ENCODE results near the gene MOB2.
"Not testable (repeated sequence)": the region's sequence is repeated elsewhere in the genome, so short reads cannot be mapped to it uniquely, and the experiment has no call there.

MOB2 gene

DNA sequence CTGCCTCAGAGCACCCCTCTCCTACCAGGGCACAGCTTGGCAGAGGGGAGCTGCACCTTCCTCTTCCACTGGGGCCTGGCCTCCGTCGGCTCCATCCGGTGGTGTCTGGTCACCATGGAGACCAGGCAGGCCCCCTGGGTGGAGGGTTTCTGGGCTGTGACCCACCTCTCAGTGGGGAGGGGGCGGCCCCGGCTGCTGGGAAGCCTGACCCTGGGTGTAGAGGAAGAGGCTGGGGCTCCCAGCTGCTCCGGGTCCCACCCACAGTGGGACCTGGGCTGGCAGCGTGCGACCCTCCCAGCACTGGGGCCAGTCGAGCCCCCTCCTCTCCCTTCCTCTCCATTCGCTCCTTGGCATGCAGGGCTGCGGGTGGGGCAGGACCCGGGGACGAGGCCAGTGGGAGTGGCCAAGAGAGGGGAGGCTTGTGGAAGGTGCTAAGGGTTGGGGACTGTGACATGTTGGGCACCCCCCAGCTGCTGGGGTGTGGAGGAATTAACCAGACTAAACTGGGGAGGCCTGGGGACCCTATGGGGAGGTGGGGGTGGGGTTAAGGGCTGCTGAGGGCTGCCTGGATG is 50.0 kb downstream of the MOB2 start:
- Histone ChIP-seq H3K4me1 (ENCODE audit: insufficient read depth, low read length) (no peaks in the 10 kb centered on the region), H4K20me1 (ENCODE audit: insufficient read depth, low read length) (peaks cover 12% of the 10 kb centered on the region; the same call in 1 of the 2 replicates), H3K36me3 (ENCODE audit: insufficient read depth, low read length) (no peaks in the 10 kb centered on the region), H3K4me3 (ENCODE audit: low read depth in 1 of 2, low read length in 2 of 2) (no peak overlapping the region), H3K9me3 (ENCODE audit: insufficient read depth, low read length, severe bottlenecking) (no peaks in the 10 kb centered on the region), H3K79me2 (ENCODE audit: insufficient read depth, low read length) (no peaks in the 10 kb centered on the region), H3K27me3 (ENCODE audit: insufficient read depth, low read length, poor library complexity) (no peaks in the 10 kb centered on the region), H3K27ac (ENCODE audit: low read length) (no peak overlapping the region), H3K9ac (ENCODE audit: low read depth, low read length) (no peak overlapping the region), H2AFZ (ENCODE audit: low read depth, low read length) (no peak overlapping the region), H3K4me2 (ENCODE audit: insufficient read depth, low read length) (no peak overlapping the region)
- DNase-seq (no peak), ATAC-seq (ENCODE audit: insufficient read depth, low read depth) (no peak)
- TF ChIP-seq EZH2 (IDR thresholded peaks at IDR 0.05; ENCODE audit: borderline replicate concordance, low read depth, low read length, severe bottlenecking) (no peak), CTCF (IDR thresholded peaks at IDR 0.05; ENCODE audit: borderline replicate concordance, extremely low read depth, low read length, poor library complexity, severe bottlenecking) (no peak)

DNA sequence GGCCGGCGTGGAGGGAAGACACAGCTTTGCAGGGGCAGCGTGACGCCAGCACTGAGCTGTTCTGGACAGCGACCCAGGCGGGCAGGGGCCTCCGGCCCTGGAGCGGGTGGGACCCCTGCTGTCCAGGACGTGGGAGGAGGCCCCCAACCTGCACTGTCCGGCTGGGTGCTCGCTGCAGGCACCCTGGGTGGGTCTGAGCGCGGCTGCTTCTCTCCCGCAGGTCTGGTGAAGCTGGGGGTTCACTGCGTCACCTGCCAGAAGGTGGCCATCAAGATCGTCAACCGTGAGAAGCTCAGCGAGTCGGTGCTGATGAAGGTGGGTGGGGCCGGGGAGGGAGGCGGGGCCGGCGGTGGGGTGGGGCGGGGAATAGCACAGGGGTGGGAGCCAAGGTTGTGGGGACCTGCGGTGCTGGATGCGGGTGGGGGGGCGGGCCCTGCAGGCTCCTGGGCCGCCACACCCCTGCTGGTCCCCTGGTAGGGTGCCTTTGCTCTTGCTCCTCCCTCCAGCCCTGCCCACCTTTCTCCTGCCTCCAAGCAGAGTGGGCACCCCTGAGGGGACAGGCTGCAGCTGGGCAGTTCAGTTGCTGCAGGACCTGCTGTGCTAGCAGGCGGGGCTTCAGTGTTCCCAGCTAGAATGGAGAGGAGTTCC is 50.6 kb downstream of the MOB2 start:
- H3K27me3 ChIP-seq (ENCODE audit: insufficient read depth, low read length, poor library complexity) = no peaks in the 10 kb centered on the region
- H3K79me2 ChIP-seq (ENCODE audit: insufficient read depth, low read length) = no peaks in the 10 kb centered on the region
- TF ChIP-seq EZH2 (IDR thresholded peaks at IDR 0.05; ENCODE audit: borderline replicate concordance, low read depth, low read length, severe bottlenecking) (no peak), CTCF (IDR thresholded peaks at IDR 0.05; ENCODE audit: borderline replicate concordance, extremely low read depth, low read length, poor library complexity, severe bottlenecking) (no peak)
- no peak overlapping the region for H3K9ac ChIP-seq (ENCODE audit: low read depth, low read length)
- DNase-seq (no peak), ATAC-seq (ENCODE audit: insufficient read depth, low read depth) (no peak)
- no peaks in the 10 kb centered on the region for H3K4me1 ChIP-seq (ENCODE audit: insufficient read depth, low read length)
- H2AFZ ChIP-seq (ENCODE audit: low read depth, low read length) = no peak overlapping the region
- H3K4me3 ChIP-seq (ENCODE audit: low read depth in 1 of 2, low read length in 2 of 2) = no peak overlapping the region
- H3K4me2 ChIP-seq (ENCODE audit: insufficient read depth, low read length) = no peak overlapping the region
- H3K9me3 ChIP-seq (ENCODE audit: insufficient read depth, low read length, severe bottlenecking) = no peaks in the 10 kb centered on the region
- peaks cover 12% of the 10 kb centered on the region; the same call in 1 of the 2 replicates for H4K20me1 ChIP-seq (ENCODE audit: insufficient read depth, low read length)
- no peaks in the 10 kb centered on the region for H3K36me3 ChIP-seq (ENCODE audit: insufficient read depth, low read length)
- H3K27ac ChIP-seq (ENCODE audit: low read length) = no peak overlapping the region

- H3K36me3 ChIP-seq (ENCODE audit: insufficient read depth, low read length); H3K27me3 ChIP-seq (ENCODE audit: insufficient read depth, low read length, poor library complexity); H3K27ac ChIP-seq (ENCODE audit: low read length); DNase-seq; H3K4me3 ChIP-seq (ENCODE audit: low read depth in 1 of 2, low read length in 2 of 2); H3K9me3 ChIP-seq (ENCODE audit: insufficient read depth, low read length, severe bottlenecking); ATAC-seq (ENCODE audit: insufficient read depth, low read depth); H3K9ac ChIP-seq (ENCODE audit: low read depth, low read length); H3K4me2 ChIP-seq (ENCODE audit: insufficient read depth, low read length); H2AFZ ChIP-seq (ENCODE audit: low read depth, low read length); H3K79me2 ChIP-seq (ENCODE audit: insufficient read depth, low read length); H3K4me1 ChIP-seq (ENCODE audit: insufficient read depth, low read length): not testable (repeated sequence)
- H4K20me1 ChIP-seq (ENCODE audit: insufficient read depth, low read length) = peaks cover 12% of the 10 kb centered on the region; the same call in 1 of the 2 replicates
Observed at GRCh38 chr11:1435479-1435819, 51.1 kb downstream of the MOB2 start.

DNA sequence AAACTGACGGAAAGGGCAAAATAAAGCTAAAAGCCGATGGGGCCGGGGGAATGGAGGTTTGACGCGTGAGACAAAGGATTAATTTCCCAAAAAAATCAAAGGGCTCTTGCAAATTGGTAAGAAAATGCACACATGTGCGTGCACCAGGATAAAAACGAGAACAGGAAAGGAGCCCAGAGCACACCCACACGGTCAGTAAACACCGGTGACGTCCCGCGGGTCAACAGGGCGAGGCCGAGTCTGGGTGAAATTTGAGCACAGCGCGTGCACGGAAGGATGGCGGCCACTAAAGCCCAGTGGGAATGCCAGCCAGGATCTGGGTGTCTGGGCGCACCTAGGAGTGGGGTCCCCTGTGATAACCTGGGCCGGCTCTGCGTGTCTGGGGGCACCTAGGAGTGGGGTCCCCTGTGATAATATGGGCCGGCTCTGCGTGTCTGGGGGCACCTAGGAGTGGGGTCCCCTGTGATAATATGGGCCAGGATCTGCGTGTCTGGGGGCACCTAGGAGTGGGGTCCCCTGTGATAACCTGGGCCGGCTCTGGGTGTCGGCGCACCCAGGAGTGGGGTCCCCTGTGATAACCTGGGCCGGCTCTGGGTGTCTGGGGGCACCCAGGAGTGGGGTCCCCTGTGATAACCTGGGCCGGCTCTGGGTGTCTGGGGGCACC is 52.5 kb downstream of the MOB2 start:
- Histone ChIP-seq H3K27me3 (ENCODE audit: insufficient read depth, low read length, poor library complexity) (no peaks in the 10 kb centered on the region), H3K9me3 (ENCODE audit: insufficient read depth, low read length, severe bottlenecking) (no peaks in the 10 kb centered on the region), H3K4me2 (ENCODE audit: insufficient read depth, low read length) (no peak overlapping the region), H3K79me2 (ENCODE audit: insufficient read depth, low read length) (no peaks in the 10 kb centered on the region), H3K4me3 (ENCODE audit: low read depth in 1 of 2, low read length in 2 of 2) (no peak overlapping the region), H3K4me1 (ENCODE audit: insufficient read depth, low read length) (no peaks in the 10 kb centered on the region), H3K9ac (ENCODE audit: low read depth, low read length) (no peak overlapping the region), H3K36me3 (ENCODE audit: insufficient read depth, low read length) (no peaks in the 10 kb centered on the region), H3K27ac (ENCODE audit: low read length) (no peak overlapping the region), H4K20me1 (ENCODE audit: insufficient read depth, low read length) (peaks cover 10% of the 10 kb centered on the region; the same call in 1 of the 2 replicates), H2AFZ (ENCODE audit: low read depth, low read length) (no peak overlapping the region)
- ATAC-seq (ENCODE audit: insufficient read depth, low read depth) (no peak), DNase-seq (no peak)
- TF ChIP-seq EZH2 (IDR thresholded peaks at IDR 0.05; ENCODE audit: borderline replicate concordance, low read depth, low read length, severe bottlenecking) (no peak), CTCF (IDR thresholded peaks at IDR 0.05; ENCODE audit: borderline replicate concordance, extremely low read depth, low read length, poor library complexity, severe bottlenecking) (no peak)

All from DND-41 (cell line).